Testis (tissue), 2 donors: ENCODE data around the gene RNU1-3.
"Not testable (repeated sequence)": the region's sequence is repeated elsewhere in the genome, so short reads cannot be mapped to it uniquely, and the experiment has no call there.

Experiments used
- POLR2A ChIP-seq: fragments of 450-650 bp; IDR thresholded peaks from one replicate; pipeline ENCODE4 v1.6.1; 2017; ENCODE audit warnings: antibody characterized with exemption, mild to moderate bottlenecking, moderate library complexity
- TF ChIP-seq, protein P1 (sequence below), 3 experiments: fragments of 450-650 bp in 2 of 3; fragments of 200-600 bp in 1 of 3; sonication (generic) in 1 of 3; IDR thresholded peaks; one replicate each; pipeline ENCODE4 v1.5.1; 2016 to 2019; ENCODE audit warnings: antibody characterized with exemption in 3 of 3, mild to moderate bottlenecking in 2 of 3, moderate library complexity in 1 of 3

DNA sequence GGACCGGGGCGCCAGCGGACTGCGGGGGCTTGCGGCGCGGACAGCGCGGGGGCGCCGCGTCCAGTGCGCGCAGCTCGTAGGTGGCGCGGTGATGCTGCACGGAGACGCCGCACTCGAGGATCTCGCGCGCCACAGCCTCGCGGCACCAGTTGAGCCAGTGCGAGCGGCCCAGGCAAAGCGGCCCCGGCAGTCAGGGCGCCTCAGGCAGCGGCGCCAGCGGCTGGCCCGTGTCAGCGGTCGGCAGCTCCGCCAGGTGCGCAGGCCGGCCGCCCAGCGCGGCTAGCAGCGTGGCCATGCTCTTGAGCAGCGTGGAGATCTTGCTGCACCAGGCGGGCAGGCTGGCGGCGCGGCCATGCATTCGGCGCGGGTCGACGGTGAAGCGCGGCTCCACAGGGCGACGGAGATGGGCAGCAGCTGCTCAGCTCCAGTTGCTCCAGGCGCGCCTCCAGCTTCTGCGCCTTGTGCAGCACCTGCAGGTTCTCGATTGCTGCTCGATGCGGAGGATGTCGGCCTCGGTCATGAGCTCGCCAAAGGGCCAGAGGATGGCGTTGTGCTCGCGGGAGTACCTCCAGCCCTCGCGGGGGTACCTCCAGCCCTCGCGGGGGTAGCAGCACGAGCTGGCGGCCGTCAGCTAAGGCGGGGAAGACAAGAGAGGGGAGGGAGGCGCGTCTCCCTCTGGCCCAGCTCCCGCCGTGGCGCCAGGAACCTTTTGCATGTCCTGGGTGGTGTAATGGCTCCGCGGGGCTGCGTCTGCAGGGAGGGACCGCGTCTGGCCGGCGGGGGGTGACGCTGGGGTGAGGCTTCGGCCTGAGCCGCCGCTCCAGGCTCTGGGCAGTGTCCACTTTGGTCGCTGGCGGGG is 26.9 kb upstream of the RNU1-3 start:
- TF ChIP-seq, protein P1, sequence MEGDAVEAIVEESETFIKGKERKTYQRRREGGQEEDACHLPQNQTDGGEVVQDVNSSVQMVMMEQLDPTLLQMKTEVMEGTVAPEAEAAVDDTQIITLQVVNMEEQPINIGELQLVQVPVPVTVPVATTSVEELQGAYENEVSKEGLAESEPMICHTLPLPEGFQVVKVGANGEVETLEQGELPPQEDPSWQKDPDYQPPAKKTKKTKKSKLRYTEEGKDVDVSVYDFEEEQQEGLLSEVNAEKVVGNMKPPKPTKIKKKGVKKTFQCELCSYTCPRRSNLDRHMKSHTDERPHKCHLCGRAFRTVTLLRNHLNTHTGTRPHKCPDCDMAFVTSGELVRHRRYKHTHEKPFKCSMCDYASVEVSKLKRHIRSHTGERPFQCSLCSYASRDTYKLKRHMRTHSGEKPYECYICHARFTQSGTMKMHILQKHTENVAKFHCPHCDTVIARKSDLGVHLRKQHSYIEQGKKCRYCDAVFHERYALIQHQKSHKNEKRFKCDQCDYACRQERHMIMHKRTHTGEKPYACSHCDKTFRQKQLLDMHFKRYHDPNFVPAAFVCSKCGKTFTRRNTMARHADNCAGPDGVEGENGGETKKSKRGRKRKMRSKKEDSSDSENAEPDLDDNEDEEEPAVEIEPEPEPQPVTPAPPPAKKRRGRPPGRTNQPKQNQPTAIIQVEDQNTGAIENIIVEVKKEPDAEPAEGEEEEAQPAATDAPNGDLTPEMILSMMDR (IDR thresholded peaks at IDR 0.05), result not testable (repeated sequence)
- TF ChIP-seq POLR2A, result not testable (repeated sequence)
